ENCODE measurements around the gene MAPKBP1.

Gene MAPKBP1

DNA sequence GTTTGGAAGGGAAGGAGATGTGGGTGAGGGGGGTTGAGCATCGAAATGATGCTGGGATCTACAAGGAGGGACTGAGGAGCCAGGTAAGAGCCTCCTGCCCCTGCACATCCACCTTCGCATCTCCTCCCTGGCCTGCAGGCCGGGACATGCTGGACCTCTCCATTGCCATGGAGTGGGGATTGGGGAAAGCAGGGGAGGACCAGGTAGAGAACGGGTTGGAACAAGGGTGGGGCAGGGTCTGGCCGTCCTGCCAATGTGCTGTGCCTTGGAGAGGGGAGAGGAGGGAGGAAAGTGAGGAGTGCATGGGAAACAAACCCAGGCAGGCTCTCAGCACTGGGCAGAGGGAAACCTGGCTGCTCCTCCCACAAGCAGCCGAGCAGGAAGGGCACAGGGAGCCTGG is 74.9 kb downstream of the MAPKBP1 start:
- no peak for DNase-seq

DNA sequence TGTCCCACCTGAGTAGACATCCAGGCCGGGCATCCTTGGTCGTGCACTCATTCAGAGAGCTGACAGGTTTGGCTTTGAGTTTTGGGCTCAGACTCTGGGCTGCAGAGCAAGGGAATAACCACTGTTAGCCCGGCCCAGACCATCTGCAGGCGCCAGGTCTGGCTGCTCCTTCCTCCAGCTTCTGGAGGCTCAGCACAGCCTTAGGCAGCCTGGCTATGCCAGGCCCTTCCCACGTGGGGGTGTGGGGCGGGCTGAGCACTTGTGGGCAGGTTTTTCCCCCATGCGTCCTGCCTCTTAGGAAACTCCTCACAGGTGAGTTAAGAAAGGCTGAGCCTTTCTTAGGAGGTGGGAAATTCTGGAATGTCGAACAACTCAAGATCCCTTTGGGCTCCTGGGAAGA is 75.6 kb downstream of the MAPKBP1 start:
- DNase-seq = no peak

DNA sequence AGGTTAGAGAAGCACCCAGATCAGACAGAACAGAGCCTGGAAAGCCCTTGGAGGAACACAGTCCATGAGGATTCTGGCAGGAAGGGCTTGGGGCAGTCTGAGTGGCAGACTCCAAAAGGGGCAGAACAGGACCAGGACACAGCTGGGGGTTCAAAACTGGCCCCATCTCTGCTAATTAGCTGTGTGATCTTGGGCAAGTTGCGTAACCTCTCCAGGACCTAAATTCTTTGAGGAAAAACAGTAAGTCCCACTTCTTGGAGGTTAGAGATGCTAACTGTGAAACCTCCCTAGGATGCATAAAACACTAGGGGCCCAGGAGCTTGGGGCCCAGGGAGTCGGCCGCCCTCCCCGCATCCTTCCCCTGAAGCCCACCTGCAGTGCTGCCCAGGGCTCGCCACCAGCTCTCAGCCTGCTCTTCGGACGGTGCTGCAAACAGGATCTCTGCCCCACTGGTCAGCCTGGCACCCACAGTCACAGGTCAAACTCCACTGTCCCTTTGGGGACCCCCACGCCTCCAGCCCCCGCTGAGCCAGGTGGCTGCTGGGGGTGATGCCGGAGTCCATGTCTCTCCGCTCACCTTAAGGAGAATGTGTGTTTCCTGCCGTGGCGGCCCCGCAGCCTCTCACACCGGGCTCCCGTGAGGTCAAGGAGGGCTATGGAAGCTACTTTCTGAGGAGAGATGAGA is 76.3 kb downstream of the MAPKBP1 start:
- DNase-seq = no peak

DNA sequence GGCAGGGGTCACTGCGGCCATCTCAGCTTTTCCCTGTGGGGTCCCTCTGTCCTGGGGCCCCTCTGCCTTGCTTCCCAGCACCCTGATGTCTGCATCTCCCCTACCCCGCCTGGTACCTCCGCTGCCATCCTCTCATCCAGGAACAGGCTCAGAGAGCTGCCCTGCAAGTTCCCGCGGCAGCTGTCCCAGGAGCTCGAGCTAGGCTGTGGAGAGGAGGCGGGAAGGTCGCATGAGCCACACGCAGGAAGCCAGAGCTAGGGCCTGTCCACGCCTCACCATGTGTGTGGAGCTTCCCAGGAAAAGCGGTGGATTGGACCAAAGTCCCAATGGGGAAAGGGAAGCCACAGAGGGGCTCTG is 76.9 kb downstream of the MAPKBP1 start:
- DNase-seq = no peak

DNA sequence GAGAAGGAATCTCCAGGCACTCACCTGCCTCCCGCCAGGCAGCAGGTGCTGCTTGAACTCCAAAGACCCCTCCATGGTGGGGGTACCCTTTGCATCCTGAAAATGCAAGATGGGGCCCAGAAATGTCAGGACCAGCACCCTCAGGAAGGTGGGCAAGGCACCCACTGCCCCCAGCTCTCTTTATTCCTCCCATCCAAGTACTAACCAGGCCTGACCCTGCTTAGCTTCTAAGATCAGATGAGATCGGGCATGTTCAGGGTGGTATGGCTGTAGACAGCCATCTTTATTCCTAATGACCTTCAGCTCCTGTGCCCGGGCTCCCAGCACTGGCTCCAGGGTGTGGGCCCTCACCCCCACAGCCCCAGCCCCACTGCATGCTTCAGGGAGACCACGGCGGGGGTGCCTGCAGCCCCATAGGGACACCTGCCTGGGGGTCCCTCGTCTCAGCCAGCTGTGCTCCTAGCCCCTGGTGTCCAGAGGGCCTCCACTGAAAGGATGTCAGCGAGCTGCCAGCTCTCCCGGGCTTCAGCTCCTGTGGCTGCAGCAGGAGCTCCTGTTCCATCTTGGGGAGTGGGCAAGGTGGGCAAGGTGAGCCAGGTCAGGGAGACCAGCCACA is 77.6 kb downstream of the MAPKBP1 start:
- no peak for DNase-seq

DNA sequence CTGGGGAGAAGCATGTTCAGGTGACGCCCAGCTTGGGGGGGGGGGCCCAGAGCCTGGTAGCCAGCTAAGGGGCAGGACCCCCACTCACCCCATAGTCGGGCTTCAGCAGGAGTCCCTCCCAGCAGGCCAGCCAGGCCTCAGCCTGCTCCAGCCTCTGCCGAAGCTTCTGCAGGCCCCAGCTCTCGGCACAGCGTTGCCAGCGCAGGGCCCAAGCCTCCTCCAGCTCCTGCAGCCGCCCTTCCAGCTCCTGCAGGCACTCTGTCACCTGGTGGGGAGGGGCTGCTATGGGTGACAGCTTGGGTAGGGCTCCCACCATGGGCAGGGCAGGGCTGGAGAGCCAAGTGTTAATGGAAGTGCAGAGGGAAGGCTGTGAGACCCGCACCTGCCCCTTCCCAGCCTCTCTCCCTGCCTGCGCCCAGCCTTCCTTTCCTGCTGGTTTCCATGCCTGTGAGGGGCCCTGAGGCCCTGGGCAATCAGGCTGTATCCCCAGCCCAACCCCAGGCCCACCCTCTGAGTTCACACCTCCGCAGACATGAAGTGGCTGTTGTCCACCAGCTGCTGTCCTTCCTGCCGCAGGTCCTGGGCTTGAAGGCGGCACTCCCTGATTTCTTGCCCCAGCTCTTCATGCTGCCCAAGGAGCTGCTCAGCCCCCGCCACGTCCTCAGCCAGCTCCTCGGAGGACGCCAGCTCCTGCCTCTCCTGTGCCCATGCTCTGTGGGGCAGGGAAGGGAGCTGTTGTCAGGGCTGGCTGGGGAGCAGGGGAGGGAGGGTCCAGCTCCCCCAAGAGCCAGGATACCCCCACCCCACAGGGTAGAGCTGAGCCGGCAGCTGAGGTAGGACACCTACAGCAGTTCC is 78.7 kb downstream of the MAPKBP1 start:
- DNase-seq = no peak

DNA sequence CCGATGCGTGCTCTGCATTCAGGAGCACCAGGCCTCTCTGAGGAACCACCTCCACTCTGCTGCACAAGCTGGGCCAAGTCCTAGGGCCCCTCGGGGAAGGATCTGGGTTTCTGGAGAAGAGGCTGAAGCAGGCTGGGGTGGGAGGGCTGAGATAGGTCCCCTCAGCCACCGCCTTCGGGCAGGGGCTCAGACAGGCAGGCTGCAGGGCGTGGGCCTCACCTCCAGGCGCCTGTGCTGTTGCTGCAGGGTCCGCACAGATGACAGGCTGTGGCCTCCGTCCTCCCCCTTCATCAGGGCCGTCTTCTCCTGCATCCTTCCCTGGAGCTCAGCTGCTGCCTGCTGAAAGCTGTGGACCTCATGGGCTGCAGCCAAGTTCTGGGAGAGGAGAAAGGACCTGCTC is 79.5 kb downstream of the MAPKBP1 start:
- DNase-seq = no peak

DNA sequence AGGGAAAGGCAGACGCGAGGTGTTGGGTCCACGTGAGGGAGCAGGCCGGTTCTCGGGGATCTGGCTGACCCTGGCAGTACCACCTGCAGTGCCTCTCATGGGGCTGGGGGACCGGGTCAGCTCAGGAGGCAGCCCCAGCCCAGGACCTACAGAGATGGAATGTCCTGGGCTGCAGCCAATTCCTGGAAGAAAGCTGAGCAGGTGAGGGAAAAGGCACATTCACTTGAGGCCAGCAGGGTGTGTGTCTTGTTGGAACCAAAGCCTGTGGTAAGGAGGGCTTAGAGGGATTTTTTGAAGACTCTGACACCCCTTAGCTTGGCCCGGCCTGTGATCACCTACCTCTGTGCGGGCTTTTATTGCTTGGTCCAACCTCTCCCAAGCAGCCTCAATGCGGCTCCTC is 80.2 kb downstream of the MAPKBP1 start:
- DNase-seq = no peak

DNA sequence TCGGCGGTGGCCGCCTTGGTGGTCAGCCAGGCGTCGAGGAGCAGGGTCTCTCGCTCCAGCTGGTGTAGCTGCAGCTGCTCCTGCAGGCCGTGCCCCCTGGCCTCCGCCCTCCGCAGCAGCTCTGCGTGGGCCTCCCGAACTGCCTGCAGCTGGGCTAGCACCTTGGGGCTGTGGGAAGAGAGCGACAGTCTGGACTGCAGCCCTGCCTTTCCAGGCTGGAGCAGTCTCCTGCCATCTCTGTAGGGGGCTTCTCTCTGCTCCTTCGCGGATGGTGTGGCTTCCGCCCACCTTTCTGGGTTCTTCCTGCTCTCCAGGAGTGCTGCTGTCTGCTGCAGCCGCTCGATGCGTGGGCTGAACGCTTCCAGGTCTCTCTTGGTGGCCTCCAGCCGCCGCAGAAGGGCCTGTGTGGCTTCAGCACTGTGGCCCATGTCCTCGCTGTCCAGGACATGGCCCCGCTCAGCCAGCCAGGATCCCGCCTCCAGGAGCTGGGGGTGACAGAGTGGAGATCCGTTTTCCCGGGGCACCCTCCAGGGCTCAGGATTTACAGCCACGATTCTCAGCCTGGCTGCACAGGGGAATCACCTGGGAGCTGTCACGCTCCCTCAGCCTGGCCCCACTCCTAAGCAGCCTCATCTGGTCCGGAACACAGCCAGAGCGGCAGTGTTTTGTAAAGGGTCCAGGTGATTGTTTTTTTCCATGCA is 81.1 kb downstream of the MAPKBP1 start:
- DNase-seq = no peak

DNA sequence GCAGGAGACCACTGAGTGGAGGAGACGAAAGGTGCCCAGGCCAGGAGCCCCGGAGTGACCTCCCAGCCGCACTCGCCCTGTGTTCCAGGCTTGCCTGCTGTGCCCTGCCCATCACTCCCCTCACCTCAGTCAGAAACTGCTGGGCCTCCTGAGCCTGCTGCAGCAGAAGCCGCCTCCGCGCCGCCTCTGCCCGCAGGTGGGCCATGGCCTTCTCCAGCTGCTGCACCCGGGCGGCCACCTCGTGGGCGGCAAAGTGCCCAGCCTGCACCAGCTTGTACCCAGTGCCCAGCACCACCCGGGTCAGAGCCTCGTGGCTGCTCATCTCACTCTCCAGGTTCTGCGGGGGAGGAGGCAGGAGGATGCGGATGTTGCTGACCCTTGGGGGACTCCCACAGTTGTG is 82.0 kb downstream of the MAPKBP1 start:
- no peak for DNase-seq

DNA sequence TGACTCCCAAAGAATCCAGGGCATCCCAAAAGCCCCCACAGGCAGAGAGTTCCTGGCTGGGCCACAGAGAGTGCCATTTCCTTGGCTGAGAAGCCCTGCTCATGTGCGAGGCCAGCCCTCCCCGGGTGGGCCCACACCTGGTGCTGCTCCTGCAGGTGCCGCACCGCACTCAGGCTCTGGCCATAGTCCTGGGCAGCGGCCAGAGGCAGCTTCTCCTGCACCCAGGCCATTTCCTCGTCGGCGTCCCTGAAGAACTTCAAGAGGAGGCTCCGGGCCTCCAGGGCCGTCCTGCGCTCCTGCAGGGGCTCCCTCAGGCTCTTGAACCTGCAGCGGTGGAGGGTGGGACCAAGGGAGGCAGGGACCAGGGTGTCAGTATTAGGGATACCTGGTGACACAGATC is 82.4 kb downstream of the MAPKBP1 start:
- DNase-seq = no peak

DNA sequence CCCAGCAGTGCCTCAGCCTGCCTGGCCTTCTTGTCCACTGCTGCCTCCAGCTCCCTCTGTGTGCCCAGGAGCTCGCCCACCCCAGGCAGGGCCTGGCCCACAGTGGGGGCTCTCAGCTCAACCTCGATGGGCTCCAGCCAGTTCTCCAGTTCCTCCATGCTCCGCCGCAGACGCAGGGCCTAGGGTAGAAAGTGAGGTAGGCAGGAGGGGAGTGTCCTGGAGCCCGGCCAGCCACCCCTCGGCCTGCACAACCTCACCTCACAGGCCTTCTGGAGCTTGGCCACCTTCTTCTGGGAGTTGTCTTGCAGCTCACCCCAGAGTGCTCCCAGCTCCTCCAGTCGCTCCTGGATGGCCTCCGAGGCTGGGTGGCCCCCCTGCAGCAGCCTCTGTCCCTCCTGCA is 83.0 kb downstream of the MAPKBP1 start:
- no peak for DNase-seq

DNA sequence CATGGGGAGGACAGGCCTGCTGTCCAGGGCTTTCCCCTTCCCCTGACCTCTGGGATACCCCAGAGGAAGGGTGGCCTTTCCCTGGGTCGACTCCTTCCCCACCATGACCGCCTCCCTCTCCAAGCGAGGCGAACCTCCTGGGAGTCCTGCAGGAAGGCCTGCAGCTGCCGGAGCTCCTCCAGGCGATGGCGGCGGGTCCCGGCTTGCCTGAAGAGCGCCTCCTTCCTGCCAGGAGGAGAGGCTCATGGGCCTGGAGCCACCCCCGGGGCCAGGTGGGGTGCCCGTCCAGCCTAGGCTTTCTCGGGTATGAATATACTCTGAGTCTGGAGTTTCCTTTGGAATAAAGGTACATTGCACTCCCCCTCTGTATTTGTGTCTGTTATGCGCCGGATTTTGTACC is 84.5 kb downstream of the MAPKBP1 start:
- DNase-seq = no peak

DNA sequence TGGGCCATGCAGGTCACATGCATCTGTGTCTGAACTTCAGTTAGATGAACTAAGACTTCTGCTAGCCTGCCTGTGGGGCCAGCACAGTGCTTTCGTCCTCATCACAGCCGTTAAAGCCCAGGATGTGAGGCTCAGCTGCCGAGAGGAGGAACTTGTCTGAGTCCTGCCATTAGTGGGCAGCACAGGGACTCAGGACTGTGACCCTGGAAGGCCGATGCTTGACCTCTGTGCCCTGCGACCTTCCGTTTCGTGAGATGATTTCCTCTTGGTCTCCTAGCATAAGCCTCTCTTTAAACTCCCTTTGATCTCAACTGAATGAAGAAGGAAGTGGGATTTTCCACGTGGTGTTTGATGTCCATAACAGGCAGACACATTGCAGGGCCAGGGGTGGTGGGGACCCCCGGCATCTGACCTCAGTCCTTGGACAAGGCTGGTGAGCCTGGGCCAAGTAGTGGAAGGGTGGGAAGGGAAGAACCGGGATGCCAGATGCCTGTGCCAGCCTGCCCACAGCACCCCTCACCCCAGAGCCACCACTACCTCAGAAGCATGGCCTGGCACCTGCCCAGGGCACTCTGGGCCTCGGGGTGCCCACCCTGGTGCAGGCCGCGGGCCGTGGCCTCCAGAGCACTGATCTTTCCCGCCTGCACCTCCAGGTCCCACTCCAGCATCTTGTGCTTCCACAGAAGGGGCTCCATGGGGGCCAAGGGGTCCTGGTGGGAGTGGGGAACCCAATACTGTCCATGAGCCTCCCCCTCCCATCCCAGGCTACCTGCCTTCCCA is 86.0 kb downstream of the MAPKBP1 start:
- DNase-seq = no peak

DNA sequence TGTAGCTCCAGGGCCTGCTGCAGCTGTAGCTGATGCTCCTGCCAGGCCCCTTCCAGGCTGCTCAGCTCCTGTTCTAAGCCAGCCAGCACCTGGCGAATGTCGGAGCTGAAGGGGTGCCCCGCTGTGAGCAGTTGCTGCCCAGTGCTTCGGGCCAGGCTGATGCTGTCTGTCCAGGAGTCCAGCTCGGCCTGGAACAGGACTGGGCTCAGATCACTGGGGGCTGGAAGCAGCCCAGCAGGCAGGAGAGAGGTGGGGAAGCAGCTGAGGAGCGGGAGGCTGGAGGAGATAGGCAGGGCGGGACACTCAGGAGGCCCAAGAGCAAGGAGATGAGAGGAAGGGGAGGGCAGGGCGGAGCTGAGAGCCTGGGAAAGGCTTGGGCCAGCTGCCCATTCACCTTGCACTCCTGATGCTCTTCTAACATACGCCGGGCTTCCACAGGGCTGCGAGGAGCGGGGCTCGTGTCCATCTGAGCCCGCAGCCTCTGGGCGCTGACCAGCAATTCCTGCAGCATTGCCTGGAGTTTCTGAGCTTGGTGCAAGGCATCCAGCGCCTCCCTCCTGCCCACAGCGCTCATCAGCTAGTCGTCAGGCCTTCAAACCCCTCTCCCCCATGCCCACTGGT is 87.6 kb downstream of the MAPKBP1 start:
- no peak for DNase-seq

DNA sequence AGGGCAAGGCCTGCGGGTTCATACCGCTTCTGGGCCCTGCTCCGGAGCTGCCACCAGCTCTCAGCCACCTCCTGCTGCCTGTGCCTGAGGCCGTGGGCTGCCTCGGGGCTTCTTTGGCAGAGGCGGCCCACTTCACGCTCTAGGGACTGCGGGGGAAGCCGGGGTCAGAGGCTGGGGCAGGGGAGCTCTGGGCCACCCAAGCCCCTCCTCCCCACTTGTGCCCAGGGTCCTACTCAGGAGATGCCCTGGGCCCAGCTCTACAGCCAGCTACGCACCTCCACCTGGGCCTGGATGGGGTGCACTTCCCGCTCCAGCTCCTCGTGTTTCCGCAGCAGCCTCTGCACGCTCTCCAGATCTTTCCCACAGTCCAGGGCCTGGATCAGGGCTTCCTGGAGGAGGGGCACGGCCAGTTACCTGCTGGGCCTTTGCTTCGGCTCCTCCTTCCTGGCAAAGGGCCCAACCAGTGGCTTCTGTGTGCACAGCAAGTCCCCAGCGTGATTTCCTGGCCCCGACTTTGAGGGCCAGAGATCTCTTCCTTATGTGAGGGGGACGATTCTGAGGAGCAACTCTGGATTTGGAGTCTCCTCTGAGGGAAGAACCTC is 88.3 kb downstream of the MAPKBP1 start:
- peak; percentile 49 for DNase-seq

DNA sequence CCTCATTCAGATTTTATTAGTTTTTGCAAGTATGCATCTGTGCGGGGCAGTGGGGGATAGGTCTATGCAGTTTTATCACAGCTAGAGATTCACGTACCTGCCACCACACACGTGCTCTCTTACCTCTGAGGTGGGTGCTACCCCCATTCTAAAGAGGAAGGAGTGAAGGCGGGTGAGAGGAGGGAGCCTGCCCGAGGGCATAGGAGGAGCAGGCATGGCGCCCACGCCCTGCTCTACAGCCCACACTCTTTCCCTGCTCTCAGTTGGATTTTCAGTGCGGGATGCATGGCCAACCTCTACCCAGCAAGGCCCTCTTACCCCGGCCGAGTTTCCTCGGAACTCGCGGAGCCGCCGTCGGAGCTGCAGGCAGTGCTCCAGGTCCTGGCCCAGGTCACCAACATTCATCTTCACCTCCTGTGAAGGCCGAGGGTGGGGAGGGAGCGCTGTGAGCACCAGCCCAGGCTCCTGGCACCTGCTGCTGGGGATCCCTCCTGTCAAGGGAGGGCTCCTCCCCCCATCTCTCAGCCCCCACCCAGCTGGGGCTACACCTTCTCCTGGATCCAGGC is 91.3 kb downstream of the MAPKBP1 start:
- DNase-seq = no peak

DNA sequence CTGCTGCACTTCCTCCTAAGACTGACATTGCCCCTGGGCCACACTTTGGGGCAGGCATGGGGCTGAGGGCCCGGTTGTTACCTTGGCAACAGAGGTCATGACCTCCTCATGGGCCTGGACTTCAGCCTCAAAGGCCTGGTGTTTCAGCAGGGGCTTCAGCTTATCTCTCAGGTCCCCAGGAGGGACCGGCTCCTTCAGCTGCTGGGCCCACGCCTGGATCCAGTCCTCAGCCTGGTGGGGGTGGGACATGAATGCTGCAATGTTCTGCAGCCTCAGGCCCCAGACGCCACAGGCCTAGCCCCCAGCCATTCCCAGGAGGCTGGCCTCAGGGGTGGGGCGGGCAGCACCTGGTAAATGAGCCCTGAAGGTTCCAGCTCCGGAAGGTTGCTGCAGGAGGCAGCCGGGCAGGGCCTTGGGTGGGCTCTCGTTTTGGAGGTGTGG is 92.0 kb downstream of the MAPKBP1 start:
- DNase-seq = no peak

DNA sequence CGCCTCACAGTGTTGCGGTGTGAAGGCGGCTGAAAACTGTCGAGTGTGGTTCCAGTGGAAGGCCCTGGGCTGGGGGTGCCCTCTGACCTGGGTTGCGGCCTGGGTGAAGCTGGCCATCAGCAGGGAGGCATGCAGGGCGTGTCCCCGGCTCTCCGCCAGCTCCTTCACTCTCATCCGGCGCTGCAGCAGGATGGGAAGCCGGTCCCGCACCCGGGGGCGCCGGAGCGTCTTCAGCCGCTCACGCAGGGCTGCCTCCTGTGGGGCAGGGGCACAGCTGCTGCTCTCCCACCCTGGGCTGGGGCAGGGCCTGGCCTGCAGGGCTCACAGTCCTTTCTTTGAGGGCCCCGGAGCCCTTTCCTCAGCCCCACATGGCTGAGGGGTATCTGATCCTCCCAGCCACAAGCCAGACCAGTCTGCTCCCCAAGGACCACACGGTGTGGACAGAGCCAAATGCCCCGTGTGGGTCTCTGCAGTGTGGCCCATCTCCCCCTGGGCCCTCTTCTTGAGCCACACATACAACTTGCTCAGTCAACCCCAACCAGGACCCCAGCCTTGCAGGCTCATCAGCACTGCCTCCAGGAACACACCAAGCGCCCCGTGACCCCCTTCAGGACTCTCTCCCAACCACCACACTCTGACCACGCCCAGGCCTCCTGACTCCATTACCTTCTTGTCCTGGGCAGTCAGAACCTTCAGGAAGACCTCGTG is 92.7 kb downstream of the MAPKBP1 start:
- DNase-seq = no peak

DNA sequence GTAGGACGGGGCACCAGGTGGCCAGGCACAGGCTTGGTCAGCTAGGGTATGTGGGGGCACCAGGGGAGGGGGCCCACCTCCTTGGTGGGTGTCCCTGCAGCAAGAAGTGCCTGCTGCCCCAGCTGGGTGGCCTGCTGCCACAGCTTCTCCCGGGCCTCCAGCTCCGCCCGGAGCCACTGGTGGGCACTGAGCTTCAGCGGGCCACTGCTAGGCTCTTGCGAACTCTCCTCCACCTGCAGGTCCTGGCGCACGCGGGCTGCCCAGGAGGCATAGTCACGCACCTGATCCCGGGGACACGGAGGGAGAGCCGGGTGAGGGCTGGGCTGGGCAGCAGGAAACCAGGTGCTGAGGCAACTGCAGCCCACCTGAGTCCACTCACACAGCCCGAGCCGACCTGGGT is 94.0 kb downstream of the MAPKBP1 start:
- no peak for DNase-seq

All from NCI-H2029 (cell line).